SK-N-DZ (cell line): ENCODE results near the gene ZNF79.

Source experiments
- DNase-seq: peaks from one replicate; pipeline ENCODE4 v3.0.0-alpha.2; 2015; ENCODE audit warnings: low spot score

The ZNF79 gene

GRCh38 chr9:127398275-127398647 lies 25.9 kb upstream of the ZNF79 start:
- DNase-seq = no peak

- no peak for DNase-seq
These were observed 25.3 kb upstream of the ZNF79 start for GRCh38 chr9:127398715-127399400.

DNA sequence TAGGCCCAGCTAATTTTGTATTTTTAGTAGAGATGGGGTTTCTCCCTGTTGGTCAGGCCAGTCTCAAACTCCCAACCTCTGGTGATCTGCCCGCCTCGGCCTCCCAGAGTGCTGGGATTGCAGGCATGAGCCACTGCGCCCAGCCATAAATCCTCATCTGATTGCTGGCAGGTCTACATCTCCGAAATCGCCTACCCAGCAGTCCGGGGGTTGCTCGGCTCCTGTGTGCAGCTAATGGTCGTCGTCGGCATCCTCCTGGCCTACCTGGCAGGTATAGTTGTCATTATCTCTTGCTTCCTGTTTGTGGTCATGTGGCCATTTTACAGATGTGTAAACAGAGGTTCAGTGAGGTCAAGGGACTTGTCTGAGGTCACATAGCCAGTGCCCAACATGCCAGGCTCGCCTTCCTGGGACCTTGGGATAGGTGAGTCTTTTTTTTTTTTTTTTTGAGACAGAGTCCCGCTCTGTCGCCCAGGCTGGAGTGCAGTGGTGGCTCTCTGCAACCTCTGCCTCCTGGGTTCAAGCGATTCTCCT lies 24.4 kb upstream of the ZNF79 start:
- no peak for DNase-seq

- DNase-seq = no peak
These were observed 21.6 kb upstream of the ZNF79 start for GRCh38 chr9:127402401-127403090.

GRCh38 chr9:127403507-127404192 lies 20.5 kb upstream of the ZNF79 start:
- no peak for DNase-seq

- no peak for DNase-seq
These were observed 19.6 kb upstream of the ZNF79 start for GRCh38 chr9:127404631-127405030.

GRCh38 chr9:127405344-127406125 lies 18.6 kb upstream of the ZNF79 start:
- no peak for DNase-seq

DNA sequence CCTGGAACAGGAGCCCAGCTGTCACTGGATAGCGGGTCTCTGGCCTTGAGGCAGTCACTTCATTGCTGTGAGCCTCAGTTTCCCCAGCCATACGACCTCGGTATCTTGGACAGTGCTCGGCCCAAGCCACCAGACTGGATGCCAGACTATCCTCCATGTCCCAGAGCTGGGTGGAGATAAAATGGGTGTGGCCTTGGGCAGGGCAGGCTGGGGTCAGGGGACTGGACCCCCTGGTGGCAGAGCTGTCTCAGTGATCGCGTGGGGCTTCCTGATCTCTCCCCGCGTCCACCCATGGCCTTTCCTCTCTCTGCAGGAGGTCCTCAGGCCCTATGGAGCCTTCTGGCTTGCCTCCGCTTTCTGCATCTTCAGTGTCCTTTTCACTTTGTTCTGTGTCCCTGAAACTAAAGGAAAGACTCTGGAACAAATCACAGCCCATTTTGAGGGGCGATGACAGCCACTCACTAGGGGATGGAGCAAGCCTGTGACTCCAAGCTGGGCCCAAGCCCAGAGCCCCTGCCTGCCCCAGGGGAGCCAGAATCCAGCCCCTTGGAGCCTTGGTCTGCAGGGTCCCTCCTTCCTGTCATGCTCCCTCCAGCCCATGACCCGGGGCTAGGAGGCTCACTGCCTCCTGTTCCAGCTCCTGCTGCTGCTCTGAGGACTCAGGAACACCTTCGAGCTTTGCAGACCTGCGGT lies 17.2 kb upstream of the ZNF79 start:
- DNase-seq = peak; percentile 90

GRCh38 chr9:127407492-127407843 lies 16.7 kb upstream of the ZNF79 start:
- no peak for DNase-seq

DNA sequence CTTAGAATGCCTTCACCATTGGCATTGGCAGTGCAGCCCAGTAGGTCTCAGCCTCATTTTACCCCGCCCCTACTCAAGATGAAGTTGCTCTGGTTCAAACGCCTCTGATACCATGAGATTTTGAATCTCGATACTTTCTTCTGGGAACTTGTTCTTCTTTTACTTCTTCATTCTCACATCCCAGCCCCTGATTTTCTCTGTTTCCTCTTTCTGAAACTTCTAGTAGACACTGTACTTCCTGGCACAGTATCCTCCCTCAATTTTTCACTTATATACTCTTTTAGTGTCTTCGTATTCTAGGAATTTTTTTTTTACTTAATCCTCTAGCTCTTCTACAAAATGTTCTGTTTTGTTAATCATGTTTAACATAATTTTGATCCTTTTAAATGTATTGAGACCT lies 13.1 kb upstream of the ZNF79 start:
- DNase-seq = no peak

GRCh38 chr9:127415141-127415540 lies 9.0 kb upstream of the ZNF79 start:
- no peak for DNase-seq

DNA sequence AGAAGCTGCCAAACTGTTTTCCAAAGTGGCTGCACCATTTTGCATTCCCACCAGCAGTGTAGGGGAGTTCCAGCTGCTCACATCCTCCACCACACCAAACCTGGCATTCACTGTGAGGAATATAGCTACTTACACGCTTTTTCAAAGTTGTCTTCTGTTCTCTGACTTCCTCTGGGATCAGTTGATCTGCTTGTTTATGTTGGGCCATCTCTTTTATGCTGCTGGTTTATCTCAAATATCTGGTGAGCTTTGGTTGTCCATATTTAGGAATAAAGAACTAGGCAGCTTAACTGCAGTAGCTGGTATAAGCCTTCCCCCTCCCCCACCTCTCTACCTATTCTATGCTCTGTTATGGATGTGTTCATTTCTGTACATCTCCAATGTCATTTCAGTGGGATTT lies 8.5 kb upstream of the ZNF79 start:
- no peak for DNase-seq

- no peak for DNase-seq
These were observed 6.8 kb upstream of the ZNF79 start for GRCh38 chr9:127417131-127418036.

DNA sequence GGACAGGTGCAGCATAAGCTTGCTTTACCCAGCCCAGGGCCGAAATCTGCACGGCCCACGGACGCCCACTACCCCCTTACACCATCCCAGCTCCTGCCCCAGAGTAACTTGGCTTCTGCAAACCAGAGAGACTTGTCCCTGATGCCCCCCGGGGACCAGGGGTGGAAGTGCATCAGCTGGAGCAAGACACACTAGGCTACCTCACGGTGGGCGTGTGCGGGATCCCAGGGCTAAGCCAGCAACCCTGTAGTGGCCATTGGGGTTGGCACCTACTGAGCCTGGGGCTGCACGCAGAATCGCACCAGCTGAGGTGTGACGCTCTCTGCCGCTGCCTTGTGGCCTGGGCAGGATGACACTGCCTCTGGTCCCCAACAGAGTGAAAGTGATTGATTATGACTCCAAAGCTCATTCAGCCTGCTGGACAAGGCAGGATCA lies 6.1 kb upstream of the ZNF79 start:
- peak; percentile 53 for DNase-seq

DNA sequence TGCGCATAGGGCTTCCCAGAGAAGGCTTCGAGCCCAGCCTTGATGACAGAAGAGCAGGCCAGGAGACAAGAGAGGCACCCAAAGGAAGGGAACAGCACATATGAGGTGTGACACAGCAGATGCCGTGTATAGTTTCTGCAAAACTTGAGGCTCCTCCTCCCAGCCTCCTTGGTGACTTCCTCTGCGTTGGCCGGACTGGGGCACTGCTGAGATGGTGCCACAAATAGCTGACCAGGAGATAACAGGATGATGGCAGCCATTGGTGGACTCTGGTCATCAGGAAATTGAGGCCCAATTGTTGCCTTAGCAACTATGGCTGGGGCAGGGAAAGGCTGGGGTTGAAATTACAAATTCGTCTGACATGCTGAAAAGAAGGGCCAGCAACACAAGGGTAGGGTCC lies 4.8 kb upstream of the ZNF79 start:
- DNase-seq = no peak

DNA sequence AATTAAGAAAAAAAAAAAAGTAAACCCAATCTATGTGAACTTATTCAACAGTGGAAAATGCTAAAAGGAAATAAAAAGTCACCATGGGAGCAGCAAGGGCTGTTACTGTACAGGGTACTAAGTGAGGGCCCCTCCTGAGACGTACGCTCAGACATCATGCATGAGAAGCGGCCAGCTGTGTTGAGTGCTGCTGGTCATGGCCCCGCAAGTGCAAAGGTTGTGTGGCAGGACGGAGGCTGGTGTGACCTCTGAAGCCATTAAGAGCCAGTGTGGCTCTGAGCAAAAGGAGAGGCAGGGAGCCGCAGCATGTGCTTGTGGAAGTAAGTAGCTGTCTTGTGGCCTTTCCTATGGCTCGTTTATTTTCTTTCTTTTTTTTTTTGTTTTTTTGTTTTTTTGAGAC lies 3.1 kb upstream of the ZNF79 start:
- no peak for DNase-seq

DNA sequence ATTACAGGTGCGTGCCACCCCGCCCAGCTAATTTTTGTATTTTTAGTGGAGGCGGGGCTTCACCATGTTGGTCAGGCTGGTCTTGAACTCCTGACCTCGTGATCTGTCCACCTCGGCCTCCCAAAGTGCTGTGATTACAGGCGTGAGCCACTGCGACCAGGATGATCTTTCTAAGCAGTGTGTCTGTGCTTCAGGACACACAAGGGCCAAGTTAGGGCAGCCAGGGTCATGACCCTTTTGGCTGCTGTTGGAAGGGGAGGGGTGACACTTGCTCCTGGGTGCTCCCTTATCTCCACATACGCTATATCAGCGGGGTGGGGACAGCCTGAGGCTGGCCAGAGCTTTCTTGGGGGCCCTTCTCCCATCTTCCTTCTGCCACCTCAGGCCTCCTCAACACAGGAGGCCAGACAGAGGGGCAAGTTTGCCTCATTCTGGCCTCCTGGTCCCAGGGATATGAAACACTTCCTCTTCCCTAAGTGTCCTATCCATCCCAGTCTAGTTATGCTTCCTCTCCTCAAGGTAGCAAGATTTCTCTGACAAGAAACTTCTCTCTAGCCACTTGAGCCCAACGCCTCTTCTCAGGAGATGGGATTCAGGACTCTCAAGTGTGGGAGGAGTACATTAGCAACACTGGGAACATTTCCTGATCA lies 1.9 kb upstream of the ZNF79 start:
- DNase-seq = no peak

- DNase-seq = no peak
These were observed 1.4 kb upstream of the ZNF79 start for GRCh38 chr9:127422787-127423186.

GRCh38 chr9:127423476-127423933 lies 677 bp upstream of the ZNF79 start:
- DNase-seq = no peak

DNA sequence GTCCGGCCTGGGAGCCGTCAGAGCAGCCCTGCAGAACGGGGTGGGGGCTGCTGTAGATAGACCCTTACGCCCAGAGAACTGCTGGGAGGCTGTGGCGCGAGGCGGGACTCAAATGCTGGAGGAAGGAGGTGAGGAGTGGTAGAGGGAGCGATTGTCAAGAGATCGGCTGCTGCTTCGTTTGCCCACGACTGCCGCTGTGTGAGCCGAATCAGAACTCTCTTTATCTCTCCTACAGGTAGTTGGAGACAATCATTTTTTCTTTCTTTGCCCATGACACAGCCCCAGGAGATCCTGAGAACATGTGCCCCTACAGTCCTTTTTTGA lies 456 bp downstream of the ZNF79 start:
- no peak for DNase-seq
